Renal cortical epithelial cell (primary cell): ENCODE results near the gene BATF2. TPM values are rescaled to one million over a fixed set of nuclear protein-coding genes. Genes with fewer than 3 reads are reported as not detected.

ENCODE experiments used
- DNase-seq: peaks from one replicate; pipeline ENCODE4 v3.0.0-alpha.2; 2011; ENCODE audit warnings: low read depth
- total RNA-seq: library from RNA; depleted of rRNA; stranded (reverse); fragments of >200 nt; gene quantifications from 2 replicates; pipeline ENCODE4 v1.2.3, GENCODE V29; 2014

The BATF2 gene
- total RNA-seq, 1 donor from 2014 or later = 1.1 TPM

DNA sequence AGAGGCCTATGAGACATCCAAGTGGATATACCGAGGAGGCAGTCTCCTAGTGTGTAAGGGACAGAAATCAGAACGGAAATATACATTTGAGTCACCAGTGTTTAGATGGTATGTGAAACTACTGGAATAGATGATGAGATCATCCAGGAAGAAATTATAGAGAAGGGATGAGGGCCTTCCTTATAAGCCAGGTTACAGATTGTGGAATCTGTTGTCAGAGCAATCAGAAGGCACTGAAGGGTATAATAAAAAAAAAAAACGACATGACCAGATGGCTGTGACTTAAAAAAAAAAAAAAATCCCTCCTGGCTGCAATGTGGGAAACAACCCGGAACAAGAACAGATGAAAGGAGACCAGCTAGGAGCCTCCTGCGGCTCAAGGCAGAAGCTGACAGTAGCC, 27.6 kb downstream of the BATF2 start:
- DNase-seq = peak; percentile 50

DNA sequence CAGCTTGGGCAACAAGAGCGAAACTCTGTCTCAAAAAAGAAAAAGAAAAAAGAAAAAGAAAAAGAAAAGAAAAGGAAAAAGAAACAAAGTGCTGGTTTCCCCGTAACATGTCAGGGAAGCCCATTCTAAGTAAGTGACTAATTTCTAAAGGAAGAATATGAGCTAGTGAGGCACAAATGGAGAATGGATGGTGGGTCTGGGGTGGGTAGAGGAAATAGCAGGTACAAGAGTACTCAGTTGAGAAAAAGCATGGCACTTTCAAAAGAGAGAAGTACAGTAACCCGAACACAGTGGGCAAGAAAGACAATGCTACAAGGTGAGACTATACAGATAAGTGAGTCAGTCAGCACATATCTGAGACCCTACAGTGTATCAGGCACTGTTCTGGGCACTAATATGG, 29.4 kb downstream of the BATF2 start:
- no peak for DNase-seq

DNA sequence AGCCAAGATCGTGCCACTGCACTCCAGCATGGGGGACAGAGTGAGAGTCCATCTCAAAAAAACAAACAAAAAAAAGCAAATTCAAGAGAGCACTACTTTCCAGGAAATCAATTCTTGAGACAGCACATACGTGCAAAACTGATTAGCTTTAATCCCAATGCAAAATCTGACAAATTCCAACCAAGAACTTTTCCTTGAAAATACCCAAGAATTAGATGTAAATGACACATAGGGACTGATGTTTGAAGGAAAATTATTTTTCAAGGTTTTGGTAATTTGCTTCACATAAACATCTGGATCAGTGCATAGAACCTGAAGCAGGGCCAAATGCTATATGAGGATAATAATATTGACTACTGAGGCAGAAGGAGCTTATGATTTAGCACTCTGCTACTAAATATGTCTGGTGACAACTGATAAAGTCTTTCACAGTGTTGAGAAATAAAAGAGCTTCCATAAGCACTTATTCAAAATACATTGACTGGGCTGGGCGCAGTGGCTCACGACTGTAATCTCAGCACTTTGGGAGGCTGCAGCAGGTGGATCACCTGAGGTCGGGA, 33.6 kb downstream of the BATF2 start:
- DNase-seq = no peak

DNA sequence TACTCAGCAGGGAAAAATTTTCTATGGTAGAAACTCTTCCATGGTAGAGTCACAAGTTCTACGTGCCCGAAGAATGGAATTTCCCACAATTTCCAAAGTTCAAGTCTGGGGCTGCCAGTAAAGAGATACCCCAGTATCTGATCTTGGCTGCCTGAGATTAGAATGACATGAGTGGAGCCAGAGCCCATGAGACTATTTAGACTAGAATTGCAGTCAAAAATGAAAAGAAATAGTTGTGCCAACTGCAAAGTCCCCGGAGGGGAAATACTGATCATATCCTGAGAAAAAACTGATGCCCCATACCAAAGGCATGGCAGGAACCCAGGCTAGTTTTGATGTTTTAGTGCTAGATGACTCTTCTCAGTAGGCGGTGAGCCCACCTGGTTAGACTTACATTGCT, 36.1 kb downstream of the BATF2 start:
- DNase-seq = no peak

DNA sequence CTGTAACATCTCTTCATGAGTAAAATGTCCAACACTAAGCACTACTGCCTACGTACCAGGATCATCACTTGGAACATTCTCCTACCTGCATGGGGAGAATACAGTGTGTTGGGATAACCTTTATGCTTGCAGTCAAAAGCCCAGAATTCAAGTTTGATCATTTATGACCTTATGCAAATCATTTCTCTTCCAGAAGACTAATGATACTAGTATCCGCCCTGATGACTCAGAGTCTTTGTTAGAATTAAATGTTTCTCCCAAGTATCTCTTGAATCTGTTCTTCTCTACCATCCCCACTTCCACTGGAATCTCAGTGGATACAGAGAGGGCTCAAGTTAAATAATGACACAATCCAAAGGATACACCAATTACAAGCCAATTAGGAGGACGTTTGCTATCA, 37.3 kb downstream of the BATF2 start:
- no peak for DNase-seq

DNA sequence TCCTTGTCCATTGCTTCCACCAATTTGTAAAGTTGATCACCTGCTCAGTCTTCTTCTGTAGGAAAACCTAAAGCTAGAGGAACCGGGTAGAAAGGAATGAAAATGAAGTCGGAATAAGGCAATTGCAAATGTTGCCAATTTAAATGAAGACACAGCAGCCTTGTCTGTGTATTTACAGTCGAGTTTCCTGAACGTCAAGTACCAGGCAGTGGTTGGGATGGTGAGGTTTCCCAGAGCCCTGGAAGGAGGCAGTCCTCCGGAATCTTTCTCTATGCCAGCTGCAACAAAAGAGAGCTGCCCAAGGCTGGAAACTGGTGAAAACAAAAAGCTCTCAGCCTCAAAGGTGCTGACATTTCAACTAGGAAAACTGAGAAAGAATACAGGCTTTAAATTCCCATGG, 42.6 kb downstream of the BATF2 start:
- no peak for DNase-seq

DNA sequence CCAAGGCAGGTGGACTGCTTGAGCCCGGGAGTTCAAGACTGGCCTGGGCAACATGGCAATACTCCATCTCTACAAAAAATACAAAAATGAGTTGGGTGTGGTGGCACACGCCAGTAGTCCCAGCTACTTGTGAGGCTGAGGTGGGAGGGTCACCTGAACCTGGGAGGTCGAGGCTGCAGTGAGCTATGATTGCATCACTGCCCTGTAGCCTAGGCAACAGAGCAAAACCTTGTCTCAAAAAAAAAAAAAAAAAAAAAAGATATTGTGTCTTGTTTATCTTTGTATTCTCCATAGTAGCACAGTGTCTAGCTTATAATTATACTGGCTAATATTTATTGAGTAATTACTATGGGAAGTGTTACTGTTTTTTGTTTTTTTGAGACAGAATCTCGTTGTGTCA, 45.2 kb downstream of the BATF2 start:
- DNase-seq = peak; percentile 8

DNA sequence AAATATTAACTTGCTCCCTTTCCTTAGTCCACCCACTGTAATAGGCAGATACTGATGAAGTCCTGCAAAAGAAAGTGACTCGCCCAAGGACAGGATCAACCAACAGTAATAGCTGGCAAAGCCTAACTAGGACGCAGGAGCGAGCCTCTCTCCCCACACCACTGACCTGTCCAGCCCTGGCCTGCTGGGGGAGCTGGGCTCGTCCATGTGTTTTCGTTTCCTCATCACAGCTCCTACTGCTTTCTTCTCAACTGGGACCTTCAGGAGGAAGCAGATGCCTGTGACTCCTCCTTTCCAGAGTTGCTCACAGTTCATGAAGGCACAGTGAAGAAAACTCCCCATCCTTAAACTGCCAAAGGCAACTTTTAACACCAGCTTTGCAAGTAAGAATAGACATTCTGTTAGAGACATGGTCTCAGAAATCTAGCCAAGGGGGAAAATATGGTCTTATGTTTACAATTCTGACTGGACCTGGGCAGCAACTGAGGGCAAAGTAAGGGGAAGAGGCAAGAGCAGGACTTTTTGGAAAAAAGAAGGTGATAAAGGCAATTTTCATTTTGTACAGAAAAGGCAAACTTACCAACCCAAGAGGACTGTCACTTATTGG, 49.5 kb downstream of the BATF2 start:
- peak; percentile 11 for DNase-seq

Other genes with a start within 250 kb of the BATF2 start
- 0.05 TPM in 1 of 2 replicates, not detected in the other for gene PYGM, start 237.0 kb downstream of the BATF2 start, total RNA-seq
- 38.4 and 161 TPM in 2 replicates for gene SF1, start 218.4 kb downstream of the BATF2 start, total RNA-seq
- 13.2 and 16.0 TPM in 2 replicates for gene MAP4K2, start 193.8 kb downstream of the BATF2 start, total RNA-seq
- 7.5 and 34.4 TPM in 2 replicates for gene MEN1, start 186.4 kb downstream of the BATF2 start, total RNA-seq
- gene CDC42BPG, start 152.3 kb downstream of the BATF2 start, total RNA-seq = 8.7 and 9.4 TPM in 2 replicates
- 103 and 181 TPM in 2 replicates for gene EHD1, start 118.3 kb downstream of the BATF2 start, total RNA-seq
- 16.8 and 28.9 TPM in 2 replicates for gene ATG2A, start 79.8 kb downstream of the BATF2 start, total RNA-seq
- 21.7 and 22.9 TPM in 2 replicates for gene PPP2R5B, start 72.3 kb downstream of the BATF2 start, total RNA-seq
- not detected in 2 replicates for gene GPHA2, start 61.1 kb downstream of the BATF2 start, total RNA-seq
- not detected in 2 replicates for gene MAJIN, start 24.9 kb downstream of the BATF2 start, total RNA-seq
- 87.3 and 107 TPM in 2 replicates for gene ARL2, start 17.2 kb upstream of the BATF2 start, total RNA-seq
- 10.4 and 13.3 TPM in 2 replicates for gene SNX15, start 30.5 kb upstream of the BATF2 start, total RNA-seq
- gene SAC3D1, start 44.2 kb upstream of the BATF2 start, total RNA-seq = 11.3 and 13.4 TPM in 2 replicates
- gene NAALADL1, start 61.6 kb upstream of the BATF2 start, total RNA-seq = 7.8 and 10.9 TPM in 2 replicates
- gene CDCA5, start 87.1 kb upstream of the BATF2 start, total RNA-seq = 1.1 and 5.9 TPM in 2 replicates
- gene ZFPL1, start 87.3 kb upstream of the BATF2 start, total RNA-seq = 23.1 and 30.2 TPM in 2 replicates
- 176 and 180 TPM in 2 replicates for gene VPS51, start 99.2 kb upstream of the BATF2 start, total RNA-seq
- gene TM7SF2, start 114.9 kb upstream of the BATF2 start, total RNA-seq = 38.0 and 41.0 TPM in 2 replicates
- 8.3 and 14.2 TPM in 2 replicates for gene ZNHIT2, start 120.7 kb upstream of the BATF2 start, total RNA-seq
- 166 and 286 TPM in 2 replicates for gene FAU, start 125.2 kb upstream of the BATF2 start, total RNA-seq
- 55.3 and 97.8 TPM in 2 replicates for gene MRPL49, start 125.3 kb upstream of the BATF2 start, total RNA-seq
- 17.2 and 49.8 TPM in 2 replicates for gene SYVN1, start 137.5 kb upstream of the BATF2 start, total RNA-seq
- not detected in 2 replicates for gene SPDYC, start 173.3 kb upstream of the BATF2 start, total RNA-seq
- gene CAPN1, start 185.0 kb upstream of the BATF2 start, total RNA-seq = 223 and 251 TPM in 2 replicates